SU-DHL-6 (cell line): Measurements from ENCODE around the gene OXGR1.

Experiments used
- EZH2phosphoT487 ChIP-seq: fragments of 200-600 bp; sonication (generic), shearing (Covaris generic); conservative IDR thresholded peaks from 2 replicates; pipeline ENCODE4 v1.6.1; 2018; ENCODE audit warnings: mild to moderate bottlenecking, antibody characterized with exemption, low read length, moderate library complexity, mixed read lengths
- TF ChIP-seq, protein P1 (sequence below): fragments of 200-600 bp; sonication (generic); IDR thresholded peaks from one replicate; pipeline ENCODE4 v1.5.1; 2017; ENCODE audit warnings: antibody characterized with exemption, mild to moderate bottlenecking, low read length, moderate library complexity; ENCODE audit not compliant: insufficient read depth, poor library complexity, severe bottlenecking

DNA sequence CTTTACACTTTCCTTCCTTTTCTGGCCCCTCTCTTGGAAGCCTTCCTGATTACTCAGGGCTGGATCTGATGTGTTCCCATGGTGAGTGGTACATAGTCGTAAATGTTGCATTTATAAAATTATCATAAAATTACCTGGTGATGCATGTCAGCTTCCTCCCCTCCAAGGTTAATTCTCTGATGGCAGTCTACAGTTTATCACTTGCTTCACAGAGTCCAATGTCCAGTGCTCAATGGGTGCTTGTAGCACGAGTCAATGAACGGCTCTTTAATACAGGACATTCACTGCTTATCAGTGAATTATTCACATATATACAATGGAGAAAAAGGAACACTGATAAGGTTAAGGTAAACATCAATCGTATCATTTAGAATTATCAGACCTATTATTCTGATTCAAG, 27.0 kb upstream of the OXGR1 start:
- TF ChIP-seq, protein P1, sequence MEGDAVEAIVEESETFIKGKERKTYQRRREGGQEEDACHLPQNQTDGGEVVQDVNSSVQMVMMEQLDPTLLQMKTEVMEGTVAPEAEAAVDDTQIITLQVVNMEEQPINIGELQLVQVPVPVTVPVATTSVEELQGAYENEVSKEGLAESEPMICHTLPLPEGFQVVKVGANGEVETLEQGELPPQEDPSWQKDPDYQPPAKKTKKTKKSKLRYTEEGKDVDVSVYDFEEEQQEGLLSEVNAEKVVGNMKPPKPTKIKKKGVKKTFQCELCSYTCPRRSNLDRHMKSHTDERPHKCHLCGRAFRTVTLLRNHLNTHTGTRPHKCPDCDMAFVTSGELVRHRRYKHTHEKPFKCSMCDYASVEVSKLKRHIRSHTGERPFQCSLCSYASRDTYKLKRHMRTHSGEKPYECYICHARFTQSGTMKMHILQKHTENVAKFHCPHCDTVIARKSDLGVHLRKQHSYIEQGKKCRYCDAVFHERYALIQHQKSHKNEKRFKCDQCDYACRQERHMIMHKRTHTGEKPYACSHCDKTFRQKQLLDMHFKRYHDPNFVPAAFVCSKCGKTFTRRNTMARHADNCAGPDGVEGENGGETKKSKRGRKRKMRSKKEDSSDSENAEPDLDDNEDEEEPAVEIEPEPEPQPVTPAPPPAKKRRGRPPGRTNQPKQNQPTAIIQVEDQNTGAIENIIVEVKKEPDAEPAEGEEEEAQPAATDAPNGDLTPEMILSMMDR = no peak
- TF ChIP-seq EZH2phosphoT487 = no peak
